ENCODE data around the gene NAA25.

The NAA25 gene

DNA sequence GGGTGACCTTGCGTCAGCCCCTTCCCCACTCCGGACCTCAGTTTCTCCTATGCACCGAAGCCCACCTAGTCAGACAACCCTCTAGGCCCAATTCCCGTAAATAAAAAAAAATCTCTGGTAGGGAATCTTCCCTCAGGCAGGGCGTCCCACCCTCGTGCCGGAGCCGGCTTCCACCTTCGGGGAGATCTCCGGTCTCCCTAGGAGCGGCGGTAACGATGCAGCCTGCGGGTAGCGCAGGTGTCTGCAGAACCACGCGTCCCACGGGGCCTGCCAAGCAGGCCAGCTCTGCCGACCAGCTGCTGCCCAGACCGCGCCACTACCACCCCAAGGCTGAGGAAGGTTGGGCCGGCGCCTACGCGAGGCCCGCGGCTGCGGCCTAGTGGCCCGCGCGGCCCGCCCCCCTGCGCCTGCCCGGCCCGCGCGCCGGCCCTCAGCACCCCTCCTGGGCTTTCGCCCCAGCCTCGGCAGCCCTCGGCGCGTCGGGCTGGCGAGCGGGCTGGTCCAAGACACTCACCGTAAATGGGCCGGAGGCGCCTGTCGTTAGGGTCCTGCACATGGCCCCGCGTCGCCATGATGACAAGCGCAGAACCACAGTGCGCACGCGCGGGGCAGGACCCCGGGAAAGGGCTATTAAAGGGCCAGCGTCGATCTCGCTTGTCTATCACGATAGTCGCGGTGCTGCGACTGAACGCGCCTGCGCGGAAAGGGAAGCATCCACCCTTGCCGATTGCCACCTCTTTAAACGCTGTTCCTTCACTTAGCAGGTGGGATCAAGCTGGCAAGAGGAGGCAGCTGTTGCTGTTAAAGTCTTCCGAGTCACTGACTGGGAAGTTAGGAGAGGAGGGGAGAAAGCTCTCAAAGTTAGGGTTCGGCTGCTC is at the start of gene NAA25:
TSS of gene NAA25 (minus strand) at position 582 of the 878 bp plus-strand sequence. CDS start at position 572, 10 bp downstream.
- Histone ChIP-seq H3K4me2 (ENCODE audit: low read depth, low read length, poor library complexity, severe bottlenecking) (peak within 1 kb of the TSS; percentile 91), H3K79me2 (ENCODE audit: insufficient read depth, low read length) (peaks cover 55% of the 10 kb centered on the region), H3K9me2 (replicated peaks; ENCODE audit: insufficient read depth, low read length) (no peaks in the 10 kb centered on the region), H2AFZ (ENCODE audit: low read depth, low read length, severe bottlenecking) (peak within 1 kb of the TSS; percentile 93), H3F3A (ENCODE audit: insufficient read depth) (peaks cover 11% of the 10 kb centered on the region), H4K20me1 (ENCODE audit: low read depth, low read length) (peaks cover 6% of the 10 kb centered on the region; the same call in 1 of the 2 replicates), H3K4me3 (ENCODE audit: insufficient read depth, low read length, poor library complexity, severe bottlenecking) (peak within 1 kb of the TSS; percentile 97), H3K27ac (ENCODE audit: low read depth, low read length) (peak within 1 kb of the TSS; percentile 90), H3K9ac (ENCODE audit: low read length) (peak within 1 kb of the TSS; percentile 99), H3K9me3 (ENCODE audit: insufficient read depth, low read length) (no peaks in the 10 kb centered on the region), H3K36me3 (ENCODE audit: low read length) (no peaks in the 10 kb centered on the region), H3K27me3 (ENCODE audit: low read length) (no peaks in the 10 kb centered on the region)
- TF ChIP-seq EZH2phosphoT487 (conservative IDR thresholded peaks at IDR 0.05; ENCODE audit: low read length) = no peak
- TF ChIP-seq, protein P1, sequence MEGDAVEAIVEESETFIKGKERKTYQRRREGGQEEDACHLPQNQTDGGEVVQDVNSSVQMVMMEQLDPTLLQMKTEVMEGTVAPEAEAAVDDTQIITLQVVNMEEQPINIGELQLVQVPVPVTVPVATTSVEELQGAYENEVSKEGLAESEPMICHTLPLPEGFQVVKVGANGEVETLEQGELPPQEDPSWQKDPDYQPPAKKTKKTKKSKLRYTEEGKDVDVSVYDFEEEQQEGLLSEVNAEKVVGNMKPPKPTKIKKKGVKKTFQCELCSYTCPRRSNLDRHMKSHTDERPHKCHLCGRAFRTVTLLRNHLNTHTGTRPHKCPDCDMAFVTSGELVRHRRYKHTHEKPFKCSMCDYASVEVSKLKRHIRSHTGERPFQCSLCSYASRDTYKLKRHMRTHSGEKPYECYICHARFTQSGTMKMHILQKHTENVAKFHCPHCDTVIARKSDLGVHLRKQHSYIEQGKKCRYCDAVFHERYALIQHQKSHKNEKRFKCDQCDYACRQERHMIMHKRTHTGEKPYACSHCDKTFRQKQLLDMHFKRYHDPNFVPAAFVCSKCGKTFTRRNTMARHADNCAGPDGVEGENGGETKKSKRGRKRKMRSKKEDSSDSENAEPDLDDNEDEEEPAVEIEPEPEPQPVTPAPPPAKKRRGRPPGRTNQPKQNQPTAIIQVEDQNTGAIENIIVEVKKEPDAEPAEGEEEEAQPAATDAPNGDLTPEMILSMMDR (IDR thresholded peaks at IDR 0.05; ENCODE audit: insufficient read depth, low read length, poor library complexity, severe bottlenecking) = no peak

DNA sequence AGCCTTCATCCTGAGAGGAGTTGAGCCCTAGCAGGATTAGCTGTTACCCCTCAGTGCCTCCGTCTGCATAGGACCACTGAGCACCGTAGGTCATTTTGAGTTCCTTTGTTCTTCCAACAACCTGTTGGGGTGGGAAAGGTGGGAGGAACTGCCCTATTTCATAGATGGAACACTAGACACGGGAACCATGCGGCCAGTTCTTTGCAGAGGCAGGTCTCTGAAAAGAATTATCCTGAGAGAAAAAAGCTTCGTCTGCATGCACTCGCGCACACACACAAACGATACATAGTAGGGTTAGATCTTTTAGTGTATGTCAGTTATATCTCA is 45.3 kb upstream of the NAA25 start:
- Histone ChIP-seq H3K4me3 (ENCODE audit: insufficient read depth, low read length, poor library complexity, severe bottlenecking) (no peak overlapping the region), H3K9me2 (replicated peaks; ENCODE audit: insufficient read depth, low read length) (no peaks in the 10 kb centered on the region), H2AFZ (ENCODE audit: low read depth, low read length, severe bottlenecking) (no peak overlapping the region), H3K9ac (ENCODE audit: low read length) (no peak overlapping the region), H3K4me2 (ENCODE audit: low read depth, low read length, poor library complexity, severe bottlenecking) (no peak overlapping the region), H3K36me3 (ENCODE audit: low read length) (0 out of 2 replicates have a peak, but pooled peaks cover 2% of the 10 kb centered on the region), H3K9me3 (ENCODE audit: insufficient read depth, low read length) (no peaks in the 10 kb centered on the region), H3F3A (ENCODE audit: insufficient read depth) (no peaks in the 10 kb centered on the region), H3K27me3 (ENCODE audit: low read length) (no peaks in the 10 kb centered on the region), H4K20me1 (ENCODE audit: low read depth, low read length) (no peaks in the 10 kb centered on the region), H3K79me2 (ENCODE audit: insufficient read depth, low read length) (no peaks in the 10 kb centered on the region), H3K27ac (ENCODE audit: low read depth, low read length) (no peak overlapping the region)
- TF ChIP-seq, protein P1 (IDR thresholded peaks at IDR 0.05; ENCODE audit: insufficient read depth, low read length, poor library complexity, severe bottlenecking) = no peak
- TF ChIP-seq EZH2phosphoT487 (conservative IDR thresholded peaks at IDR 0.05; ENCODE audit: low read length) = no peak

DNA sequence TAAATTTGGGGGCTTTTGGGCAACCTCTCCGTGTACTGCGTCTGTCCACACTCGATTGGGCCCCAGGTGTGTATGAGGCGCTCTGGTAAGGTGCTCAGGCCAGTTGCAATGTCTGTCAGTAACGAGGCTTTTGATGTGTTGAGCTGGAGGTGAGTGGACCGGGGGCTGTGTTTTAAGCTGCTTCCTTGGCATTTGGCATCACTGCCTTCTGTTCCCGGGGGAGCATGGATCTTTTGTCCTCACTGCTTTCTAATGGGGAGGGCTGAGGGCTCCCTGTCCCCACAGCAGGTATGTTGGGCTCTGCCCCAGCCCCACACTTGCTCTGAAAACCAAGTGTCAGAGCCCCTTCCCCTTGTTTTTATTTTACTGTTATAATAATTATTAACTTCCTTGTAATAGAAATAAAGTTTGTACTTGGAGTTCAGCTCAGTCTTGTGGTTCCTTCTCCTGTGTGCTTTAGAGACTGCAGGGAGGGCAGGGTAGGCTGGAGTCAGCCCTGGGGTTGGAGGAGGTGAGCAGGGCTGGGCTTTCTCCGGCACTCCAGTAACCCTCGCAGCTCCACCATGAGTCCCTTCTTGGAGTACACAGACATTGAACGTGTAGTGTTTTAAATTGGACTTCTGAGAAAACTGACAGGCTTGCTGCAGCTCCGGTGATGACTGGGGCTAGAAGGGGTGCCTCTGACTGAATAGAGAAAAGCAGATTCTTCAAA is 44.8 kb upstream of the NAA25 start:
- no peak overlapping the region for H3K4me3 ChIP-seq (ENCODE audit: insufficient read depth, low read length, poor library complexity, severe bottlenecking)
- no peak overlapping the region for H3K27ac ChIP-seq (ENCODE audit: low read depth, low read length)
- TF ChIP-seq, protein P1 (IDR thresholded peaks at IDR 0.05; ENCODE audit: insufficient read depth, low read length, poor library complexity, severe bottlenecking) = no peak
- TF ChIP-seq EZH2phosphoT487 (conservative IDR thresholded peaks at IDR 0.05; ENCODE audit: low read length) = no peak
- no peaks in the 10 kb centered on the region for H3K27me3 ChIP-seq (ENCODE audit: low read length)
- no peaks in the 10 kb centered on the region for H4K20me1 ChIP-seq (ENCODE audit: low read depth, low read length)
- no peak overlapping the region for H2AFZ ChIP-seq (ENCODE audit: low read depth, low read length, severe bottlenecking)
- H3K9ac ChIP-seq (ENCODE audit: low read length) = no peak overlapping the region
- no peaks in the 10 kb centered on the region for H3K9me3 ChIP-seq (ENCODE audit: insufficient read depth, low read length)
- H3K9me2 ChIP-seq (replicated peaks; ENCODE audit: insufficient read depth, low read length) = no peaks in the 10 kb centered on the region
- no peaks in the 10 kb centered on the region for H3F3A ChIP-seq (ENCODE audit: insufficient read depth)
- 0 out of 2 replicates have a peak, but pooled peaks cover 2% of the 10 kb centered on the region for H3K36me3 ChIP-seq (ENCODE audit: low read length)
- no peaks in the 10 kb centered on the region for H3K79me2 ChIP-seq (ENCODE audit: insufficient read depth, low read length)
- H3K4me2 ChIP-seq (ENCODE audit: low read depth, low read length, poor library complexity, severe bottlenecking) = no peak overlapping the region
